CD4-positive, alpha-beta memory T cell (primary cell): ENCODE measurements around the gene FAM151A. TPM values are rescaled to one million over a fixed set of nuclear protein-coding genes. Genes with fewer than 3 reads are reported as not detected.

Experiments used
- CTCF ChIA-PET: fragments of 350-600 bp; sonication (Branson Sonifier 250); formaldehyde crosslinking; loops from one replicate; lab custom pipeline; 2021; ENCODE audit warnings: inconsistent platforms; ENCODE audit not compliant: partially characterized antibody; lab: Charles Lee
- POLR2A ChIA-PET: fragments of 350-600 bp; sonication (Branson Sonifier 250); formaldehyde crosslinking; loops from one replicate; lab custom pipeline; 2021; ENCODE audit not compliant: partially characterized antibody; lab: Charles Lee
- DNase-seq, 5 donors: peaks; one replicate each; pipeline versions ENCODE4 v3.0.0 to v3.0.0-alpha.2; 2020 to 2022; ENCODE audit warnings: mixed read lengths in 1 of 5
- H3K27ac ChIP-seq: one replicate; pipeline ENCODE4 v1.7.0; 2013; ENCODE audit warnings: low read depth, low read length
- H3K27me3 ChIP-seq: 2 replicates; pipeline ENCODE4 v1.7.0; 2013; ENCODE audit warnings: mild to moderate bottlenecking, low read length, moderate library complexity; ENCODE audit not compliant: insufficient read depth
- H3K36me3 ChIP-seq: 2 replicates; pipeline ENCODE4 v1.7.0; 2013; ENCODE audit warnings: mild to moderate bottlenecking, low read length, moderate library complexity; ENCODE audit not compliant: insufficient read depth
- H3K4me1 ChIP-seq: 2 replicates; pipeline ENCODE4 v1.7.0; 2013; ENCODE audit warnings: mild to moderate bottlenecking, low read length, moderate library complexity; ENCODE audit not compliant: insufficient read depth
- H3K4me3 ChIP-seq, 2 donors: one replicate each; pipeline ENCODE4 v1.7.0; 2013; ENCODE audit warnings: low read length in 2 of 2, mild to moderate bottlenecking in 1 of 2
- H3K9me3 ChIP-seq, 2 donors: one replicate each; pipeline ENCODE4 v1.7.0; 2013; ENCODE audit warnings: low read length in 2 of 2, control low read depth in 1 of 2; ENCODE audit not compliant: control insufficient read depth in 1 of 2
- H3K27ac Mint-ChIP-seq, 7 donors: one replicate each; pipeline ENCODE4 v1.8.0; 2020 to 2021; ENCODE audit warnings: mixed read lengths in 7 of 7, mild to moderate bottlenecking in 6 of 7, inconsistent platforms in 3 of 7, moderate library complexity in 3 of 7
- H3K27me3 Mint-ChIP-seq, 2 donors: one replicate each; pipeline ENCODE4 v1.8.0; 2020 to 2021; ENCODE audit warnings: mixed read lengths in 2 of 2
- H3K36me3 Mint-ChIP-seq, 2 donors: one replicate each; pipeline ENCODE4 v1.8.0; 2020 to 2021; ENCODE audit warnings: mixed read lengths in 2 of 2, inconsistent platforms in 1 of 2, mild to moderate bottlenecking in 1 of 2
- H3K4me1 Mint-ChIP-seq, 4 donors: one replicate each; pipeline ENCODE4 v1.8.0; 2020 to 2021; ENCODE audit warnings: mixed read lengths in 4 of 4, mild to moderate bottlenecking in 1 of 4
- H3K4me3 Mint-ChIP-seq, 8 donors: one replicate each; pipeline ENCODE4 v1.8.0; 2020 to 2021; ENCODE audit warnings: mixed read lengths in 8 of 8, mild to moderate bottlenecking in 7 of 8, moderate library complexity in 6 of 8, inconsistent platforms in 3 of 8
- H3K9me3 Mint-ChIP-seq, 8 donors: one replicate each; pipeline ENCODE4 v1.8.0; 2020 to 2021; ENCODE audit warnings: mixed read lengths in 8 of 8, mild to moderate bottlenecking in 5 of 8, inconsistent platforms in 3 of 8, moderate library complexity in 1 of 8
- intact Hi-C: fragments of 100-400 bp; cut with micrococcal nuclease; formaldehyde crosslinking; loops from one replicate; pipeline ENCODE4 v1.15.1; 2023
- polyA plus RNA-seq, 2 donors: library from polyadenylated mRNA; unstranded; fragments of 300-500 nt; fragmentation: Illumina TruSeq; gene quantifications; one replicate each; pipeline ENCODE4 v1.2.3, GENCODE V29; 2021
- total RNA-seq, 2 experiments: library from RNA; stranded (reverse); gene quantifications; one replicate each; pipeline ENCODE4 v1.2.3, GENCODE V29; 2021

The FAM151A gene
- total and polyA plus RNA-seq, 4 experiments from 2014 or later: not detected

DNA sequence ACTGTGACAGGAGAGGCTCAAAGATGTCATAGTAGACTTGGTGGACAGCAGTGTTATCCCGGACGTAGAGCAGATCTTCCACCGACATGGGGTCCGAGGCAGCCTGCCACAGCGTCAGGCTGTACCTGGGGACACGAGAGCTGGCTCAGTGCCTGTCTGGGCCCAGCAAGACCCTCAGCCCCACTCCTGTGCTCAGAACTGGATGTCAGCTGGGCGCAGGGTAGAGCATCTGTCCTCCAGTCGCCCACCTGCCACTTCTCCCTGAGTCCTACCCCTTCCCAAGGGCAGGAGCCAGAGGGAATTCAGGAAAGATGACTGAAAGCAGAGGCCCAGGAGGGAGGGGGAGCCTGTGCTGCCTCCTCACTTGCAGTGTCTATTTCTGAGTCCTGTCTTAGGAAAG lies 11.7 kb downstream of the FAM151A start:
- Histone ChIP-seq H3K9me3 (no peaks in the 10 kb centered on the region), H3K27ac (no peak overlapping the region), H3K4me3 (no peak overlapping the region), H3K4me1 (no peaks in the 10 kb centered on the region), H3K27me3 (no peaks in the 10 kb centered on the region), H3K36me3 (no peaks in the 10 kb centered on the region)
- DNase-seq: no peak
- Mint-ChIP-seq H3K4me3 (no peak overlapping the region), H3K36me3 (no peaks in the 10 kb centered on the region), H3K4me1 (peaks cover 0 to 4% (median 0%) of the 10 kb centered on the region in 4 donors), H3K27me3 (peaks cover 1 to 5% of the 10 kb centered on the region in 2 donors), H3K9me3 (no peaks in the 10 kb centered on the region), H3K27ac (no peak overlapping the region)
- intact Hi-C loops: no loop called here
- ChIA-PET CTCF (no interaction called here), POLR2A (no interaction called here)

DNA sequence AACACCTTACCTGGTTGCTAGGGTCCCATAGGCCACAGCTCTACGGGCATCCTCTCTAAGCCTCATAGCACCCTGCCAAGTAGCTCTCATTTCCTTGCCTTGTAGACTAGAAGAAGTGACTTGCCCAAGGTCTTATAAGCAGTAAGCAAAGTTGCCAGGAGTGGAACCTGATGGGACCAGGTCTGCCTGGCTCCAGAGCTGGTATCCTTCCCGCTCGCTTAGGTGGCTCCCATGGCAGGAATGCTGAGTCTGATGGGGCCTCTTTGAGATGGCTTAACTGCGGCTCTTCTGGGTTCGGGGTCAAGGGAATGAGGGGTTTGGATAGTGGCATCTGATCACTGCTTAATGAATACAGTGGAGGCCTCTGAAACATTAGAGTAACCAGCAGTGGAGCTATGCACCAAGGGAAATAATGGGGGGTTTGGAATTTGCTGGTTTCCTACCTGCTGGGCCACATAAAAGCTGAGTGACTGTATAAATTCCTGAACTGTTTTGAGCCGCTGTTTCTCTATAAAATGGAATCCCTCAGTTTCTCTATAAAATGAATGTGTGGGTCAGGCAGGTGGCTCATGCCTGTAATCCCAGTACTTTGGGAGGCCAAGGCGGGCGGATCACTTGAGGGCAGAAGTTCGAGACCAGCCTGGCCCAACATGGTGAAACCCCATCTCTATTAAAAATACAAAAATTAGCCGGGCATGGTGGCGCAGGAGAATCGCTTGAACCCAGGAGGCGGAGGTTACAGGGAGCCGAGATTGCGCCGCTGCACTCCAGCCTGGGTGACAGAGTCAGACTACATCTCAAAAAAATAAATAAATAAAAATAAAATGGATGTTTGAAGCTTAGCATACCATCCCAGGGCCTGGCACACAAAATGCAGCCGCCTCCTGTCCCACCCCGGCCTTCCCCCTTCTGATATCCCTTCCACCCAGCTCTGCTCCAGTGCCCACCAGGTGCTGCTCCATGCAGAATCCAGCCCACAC lies 12.4 kb downstream of the FAM151A start:
- peaks cover 0 to 4% (median 0%) of the 10 kb centered on the region in 4 donors for H3K4me1 Mint-ChIP-seq
- no peaks in the 10 kb centered on the region for H3K36me3 Mint-ChIP-seq
- no peak overlapping the region for H3K27ac Mint-ChIP-seq
- Histone ChIP-seq H3K4me3 (no peak overlapping the region), H3K4me1 (no peaks in the 10 kb centered on the region), H3K36me3 (no peaks in the 10 kb centered on the region), H3K9me3 (no peaks in the 10 kb centered on the region), H3K27ac (no peak overlapping the region), H3K27me3 (no peaks in the 10 kb centered on the region)
- H3K9me3 Mint-ChIP-seq: no peaks in the 10 kb centered on the region
- peaks cover 1 to 5% of the 10 kb centered on the region in 2 donors for H3K27me3 Mint-ChIP-seq
- no peak for DNase-seq
- ChIA-PET CTCF (no interaction called here), POLR2A (no interaction called here)
- intact Hi-C loops: no loop called here
- no peak overlapping the region for H3K4me3 Mint-ChIP-seq

DNA sequence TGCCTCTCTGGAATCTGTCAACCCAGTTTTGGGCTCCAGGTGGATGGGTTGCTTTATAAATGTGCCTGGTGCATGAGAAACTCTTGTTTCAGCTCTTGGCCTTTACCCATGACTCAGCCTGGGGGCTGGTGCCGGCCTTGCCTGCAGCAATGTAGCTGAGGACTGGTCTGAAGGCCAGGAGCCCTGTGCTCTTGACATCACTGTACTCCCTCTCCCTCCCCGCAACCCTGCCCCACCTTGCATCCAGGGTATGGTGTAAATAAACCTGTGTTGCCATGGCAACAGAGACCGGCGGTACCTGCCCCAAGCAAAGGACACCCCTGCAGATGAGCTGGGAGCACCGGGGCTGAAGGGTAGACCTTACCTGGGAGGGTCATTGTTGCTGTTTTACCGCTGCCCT lies 13.3 kb downstream of the FAM151A start:
- Histone ChIP-seq H3K27me3 (no peaks in the 10 kb centered on the region), H3K36me3 (no peaks in the 10 kb centered on the region), H3K4me1 (peaks cover 2% of the 10 kb centered on the region), H3K9me3 (no peaks in the 10 kb centered on the region), H3K27ac (no peak overlapping the region), H3K4me3 (no peak overlapping the region)
- Mint-ChIP-seq H3K36me3 (no peaks in the 10 kb centered on the region), H3K27ac (no peak overlapping the region), H3K27me3 (peaks cover 0 to under 1% of the 10 kb centered on the region in 2 donors), H3K9me3 (no peaks in the 10 kb centered on the region), H3K4me3 (no peak overlapping the region), H3K4me1 (peaks cover under 1 to 5% (median 4%) of the 10 kb centered on the region in 4 donors)
- DNase-seq: no peak
- intact Hi-C loops: no loop called here
- ChIA-PET CTCF (interaction anchor here (0.6 kb wide), 1 partner anchor 305 kb away, joined by 3 read pairs; no protein-coding TSS in a partner anchor), POLR2A (no interaction called here)

DNA sequence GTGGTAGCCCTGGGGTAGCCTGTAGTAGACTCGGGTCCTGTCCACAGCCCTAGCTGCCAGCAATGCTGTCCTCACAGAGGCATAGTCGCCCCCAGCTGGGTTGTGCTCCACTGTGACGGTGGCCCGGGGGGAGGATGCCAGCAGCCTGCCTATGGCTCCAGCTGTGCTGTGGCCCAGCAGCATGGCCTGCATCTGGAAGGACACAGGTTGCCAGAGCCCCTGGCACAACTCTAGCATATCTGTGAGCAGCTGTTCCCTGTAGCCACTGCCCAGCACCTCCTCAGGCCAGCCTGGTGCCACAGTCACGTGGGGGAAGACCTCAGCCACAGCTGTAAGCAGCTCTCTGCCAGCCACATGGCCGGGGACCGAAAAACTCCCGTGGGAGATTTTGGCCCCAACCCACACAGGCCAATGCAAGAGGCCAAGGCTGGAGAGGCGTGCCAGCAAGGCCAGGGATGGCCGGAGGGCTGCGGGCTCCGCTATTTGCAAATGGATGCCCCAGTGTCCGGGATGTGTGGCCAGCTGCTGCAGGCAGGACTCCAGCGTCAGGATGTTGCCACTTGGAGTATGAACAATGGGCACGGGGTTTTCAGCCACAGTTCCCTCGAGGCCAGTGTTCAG lies 13.9 kb downstream of the FAM151A start:
- Histone ChIP-seq H3K27ac (no peak overlapping the region), H3K27me3 (no peaks in the 10 kb centered on the region), H3K9me3 (no peaks in the 10 kb centered on the region), H3K4me1 (peaks cover 8% of the 10 kb centered on the region), H3K4me3 (no peak overlapping the region), H3K36me3 (no peaks in the 10 kb centered on the region)
- Mint-ChIP-seq H3K4me1 (peaks cover 7 to 11% (median 11%) of the 10 kb centered on the region in 4 donors), H3K27me3 (no peaks in the 10 kb centered on the region), H3K4me3 (no peak overlapping the region), H3K27ac (no peak overlapping the region), H3K9me3 (no peaks in the 10 kb centered on the region), H3K36me3 (no peaks in the 10 kb centered on the region)
- DNase-seq: no peak
- intact Hi-C loops: no loop called here
- ChIA-PET CTCF (interaction anchor here (0.6 kb wide), 1 partner anchor 304 kb away, joined by 3 read pairs; no protein-coding TSS in a partner anchor), POLR2A (no interaction called here)

DNA sequence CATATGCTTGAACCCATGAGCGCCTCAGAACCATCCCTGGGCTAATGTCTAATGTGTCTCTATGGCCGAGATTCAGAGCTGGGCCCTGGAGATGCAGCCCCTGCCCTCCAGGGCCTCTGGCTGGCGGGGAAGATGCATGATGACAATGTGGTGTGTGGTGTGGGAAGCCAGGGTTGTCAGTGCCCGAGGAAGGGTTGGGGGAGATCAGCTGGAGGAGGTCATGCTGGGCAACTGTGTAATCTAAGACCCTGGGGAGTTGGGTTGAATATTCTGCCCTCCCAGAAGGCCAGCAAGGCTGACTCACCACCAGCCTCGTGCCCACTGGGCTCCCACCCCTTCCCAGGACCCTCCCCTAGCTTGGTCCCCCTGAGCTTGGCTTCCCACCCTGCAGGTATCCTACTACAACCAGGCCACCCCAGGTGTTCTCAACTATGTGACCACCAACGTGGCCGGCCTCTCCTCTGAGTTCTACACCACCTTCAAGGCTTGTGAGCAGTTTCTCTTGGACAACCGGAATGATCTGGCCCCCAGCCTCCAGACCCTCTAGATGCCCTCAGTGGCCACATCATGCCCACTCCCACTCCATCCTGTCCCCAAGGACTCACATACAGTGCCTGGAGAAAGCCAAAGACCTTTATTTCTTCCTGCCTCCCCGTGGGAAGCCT lies 14.6 kb downstream of the FAM151A start:
- CTCF ChIA-PET: no interaction called here

DNA sequence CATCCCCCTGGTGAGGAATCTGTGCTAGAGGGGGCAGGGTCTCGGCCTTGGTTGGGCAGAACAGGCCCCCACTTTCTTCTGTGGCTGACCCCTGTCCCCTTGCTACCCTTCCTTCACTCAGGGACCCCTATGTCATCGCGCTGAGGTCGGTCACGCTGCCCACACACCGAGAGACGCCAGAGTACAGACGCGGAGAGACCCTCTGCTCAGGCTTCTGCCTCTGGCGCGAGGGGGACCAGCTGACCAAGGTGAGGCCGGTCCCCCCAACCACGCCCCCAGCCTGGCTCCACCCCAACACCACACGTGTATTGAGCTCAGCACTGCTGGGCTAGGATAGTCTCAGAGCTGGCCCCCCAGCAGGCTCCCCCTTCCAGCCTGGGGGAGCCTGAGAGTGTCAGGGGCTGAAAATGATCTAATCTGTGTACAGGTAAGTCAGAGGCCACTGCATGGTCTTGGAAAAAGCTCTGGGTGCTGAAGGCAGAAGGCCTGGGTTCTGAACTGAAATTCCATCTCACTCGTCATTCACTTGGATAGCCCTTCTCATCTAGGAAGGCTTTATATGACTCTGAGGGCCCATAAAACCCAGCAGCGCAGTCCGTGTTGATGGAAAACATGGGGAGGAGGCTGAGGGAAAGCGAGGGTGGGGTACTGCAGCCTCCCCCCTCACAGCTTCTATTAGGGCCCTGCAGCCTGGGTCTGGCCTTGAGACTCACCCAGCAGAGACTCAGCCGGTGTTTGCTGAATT lies 15.3 kb downstream of the FAM151A start:
- Histone ChIP-seq H3K36me3 (no peaks in the 10 kb centered on the region), H3K4me1 (peaks cover 14% of the 10 kb centered on the region), H3K27ac (no peak overlapping the region), H3K27me3 (no peaks in the 10 kb centered on the region), H3K4me3 (no peak overlapping the region), H3K9me3 (no peaks in the 10 kb centered on the region)
- ChIA-PET POLR2A (no interaction called here), CTCF (no interaction called here)
- Mint-ChIP-seq H3K4me3 (no peak overlapping the region), H3K36me3 (no peaks in the 10 kb centered on the region), H3K27me3 (no peaks in the 10 kb centered on the region), H3K27ac (no peak overlapping the region), H3K4me1 (peaks cover 10 to 15% (median 12%) of the 10 kb centered on the region in 4 donors), H3K9me3 (no peaks in the 10 kb centered on the region)
- DNase-seq: no peak
- intact Hi-C loops: no loop called here

More for the DNA sequence above, 14.6 kb downstream of the FAM151A start:
- Mint-ChIP-seq H3K27ac (peak overlapping the region in 1 of 7 donors; percentile 42), H3K36me3 (no peaks in the 10 kb centered on the region), H3K9me3 (no peaks in the 10 kb centered on the region), H3K4me3 (no peak overlapping the region), H3K27me3 (no peaks in the 10 kb centered on the region), H3K4me1 (peaks cover 10 to 15% (median 12%) of the 10 kb centered on the region in 4 donors)
- Histone ChIP-seq H3K4me3 (no peak overlapping the region), H3K36me3 (no peaks in the 10 kb centered on the region), H3K4me1 (peaks cover 14% of the 10 kb centered on the region), H3K9me3 (no peaks in the 10 kb centered on the region), H3K27ac (no peak overlapping the region), H3K27me3 (no peaks in the 10 kb centered on the region)
- POLR2A ChIA-PET: no interaction called here
- intact Hi-C loops: no loop called here
- DNase-seq: no peak
